Mesenchymal stem cell (in vitro differentiated cells and primary cell): Measurements from ENCODE around the gene HSPA1B.
A peak's percentile ranks its signal among the peaks of the same experiment; 100 is the strongest.
"Not testable (repeated sequence)": the region's sequence is repeated elsewhere in the genome, so short reads cannot be mapped to it uniquely, and the experiment has no call there.

ENCODE experiments used
- DNase-seq: peaks from one replicate; pipeline ENCODE4 v3.0.0-alpha.2; 2013
- H2AFZ ChIP-seq: one replicate; pipeline ENCODE4 v1.6.1; 2013; ENCODE audit warnings: low read depth, mild to moderate bottlenecking, control low read depth, inconsistent platforms, low read length, moderate library complexity
- H2AK5ac ChIP-seq: 2 replicates; pipeline ENCODE4 v1.6.1; 2013; ENCODE audit warnings: low read length, moderate library complexity, mild to moderate bottlenecking, inconsistent platforms; ENCODE audit not compliant: severe bottlenecking
- H2BK120ac ChIP-seq: one replicate; pipeline ENCODE4 v1.6.1; 2013; ENCODE audit warnings: low read depth, mild to moderate bottlenecking, inconsistent platforms, low read length, moderate library complexity
- H2BK12ac ChIP-seq, 2 experiments: one replicate each; pipeline ENCODE4 v1.6.1; 2013; ENCODE audit warnings: inconsistent platforms in 2 of 2, low read length in 2 of 2, mild to moderate bottlenecking in 2 of 2, moderate library complexity in 2 of 2, control low read depth in 1 of 2
- H2BK15ac ChIP-seq: one replicate; pipeline ENCODE4 v1.6.1; 2013; ENCODE audit warnings: mild to moderate bottlenecking, low read depth, inconsistent platforms; ENCODE audit not compliant: poor library complexity, severe bottlenecking
- H2BK5ac ChIP-seq: 2 replicates; pipeline ENCODE4 v1.6.1; 2013; ENCODE audit warnings: low read depth, mild to moderate bottlenecking, low read length, control low read depth, inconsistent platforms; ENCODE audit not compliant: poor library complexity, severe bottlenecking
- H3K14ac ChIP-seq, 2 experiments: one replicate each; pipeline ENCODE4 v1.6.1; 2013; ENCODE audit warnings: inconsistent platforms in 2 of 2, low read length in 2 of 2, control low read depth in 1 of 2, mild to moderate bottlenecking in 1 of 2, moderate library complexity in 1 of 2
- H3K18ac ChIP-seq, 2 experiments: one replicate each; pipeline ENCODE4 v1.6.1; 2013; ENCODE audit warnings: inconsistent platforms in 2 of 2, low read length in 2 of 2, control low read depth in 1 of 2, low read depth in 1 of 2, mild to moderate bottlenecking in 1 of 2
- H3K23ac ChIP-seq, 2 experiments: one replicate each; pipeline ENCODE4 v1.6.1; 2013; ENCODE audit warnings: inconsistent platforms in 2 of 2, low read length in 2 of 2, mild to moderate bottlenecking in 2 of 2, moderate library complexity in 2 of 2, control low read depth in 1 of 2
- H3K27ac ChIP-seq: 2 replicates; pipeline ENCODE4 v1.5.1; 2013; ENCODE audit warnings: mild to moderate bottlenecking, moderate library complexity, low read length, control low read depth, inconsistent platforms; ENCODE audit not compliant: poor library complexity, severe bottlenecking
- H3K27me3 ChIP-seq, 2 experiments: 2 replicates each; pipeline versions ENCODE4 v1.6.1 to v1.7.0; 2013; ENCODE audit warnings: low read length in 2 of 2, mild to moderate bottlenecking in 2 of 2, moderate library complexity in 2 of 2, control low read depth in 1 of 2, inconsistent platforms in 1 of 2; ENCODE audit not compliant: control insufficient read depth in 1 of 2, insufficient read depth in 1 of 2
- H3K36me3 ChIP-seq, 2 experiments: 2 replicates each; pipeline versions ENCODE4 v1.6.1 to v1.7.0; 2013; ENCODE audit warnings: low read length in 2 of 2, control low read depth in 1 of 2, inconsistent platforms in 1 of 2, low read depth in 1 of 2, mild to moderate bottlenecking in 1 of 2; ENCODE audit not compliant: insufficient read depth in 2 of 2, control insufficient read depth in 1 of 2
- H3K4ac ChIP-seq, 2 experiments: one replicate each; pipeline ENCODE4 v1.6.1; 2013; ENCODE audit warnings: inconsistent platforms in 2 of 2, low read length in 2 of 2, mild to moderate bottlenecking in 2 of 2, moderate library complexity in 2 of 2, control low read depth in 1 of 2, low read depth in 1 of 2
- H3K4me1 ChIP-seq: 2 replicates; pipeline ENCODE4 v1.6.1; 2013; ENCODE audit warnings: low read depth, low read length, control low read depth; ENCODE audit not compliant: control insufficient read depth, insufficient read depth
- H3K4me2 ChIP-seq: 2 replicates; pipeline ENCODE4 v1.6.1; 2013; ENCODE audit warnings: low read length, mild to moderate bottlenecking, inconsistent platforms; ENCODE audit not compliant: poor library complexity, severe bottlenecking
- H3K4me3 ChIP-seq, 2 experiments: 2 replicates each; pipeline versions ENCODE4 v1.5.1 to v1.7.0; 2013; ENCODE audit warnings: low read length in 2 of 2, mild to moderate bottlenecking in 2 of 2, control low read depth in 1 of 2, low read depth in 1 of 2; ENCODE audit not compliant: insufficient read depth in 1 of 2
- H3K79me1 ChIP-seq: replicated peaks from 2 replicates; pipeline ENCODE4 v1.6.1; 2013; ENCODE audit warnings: mild to moderate bottlenecking, control low read depth, low read length, inconsistent platforms; ENCODE audit not compliant: poor library complexity, severe bottlenecking
- H3K9ac ChIP-seq: 2 replicates; pipeline ENCODE4 v1.7.0; 2013; ENCODE audit warnings: mild to moderate bottlenecking, low read length, moderate library complexity
- H3K9me3 ChIP-seq: 2 replicates; pipeline ENCODE4 v1.7.0; 2013; ENCODE audit warnings: mild to moderate bottlenecking, low read length; ENCODE audit not compliant: control insufficient read depth
- H4K8ac ChIP-seq: one replicate; pipeline ENCODE4 v1.6.1; 2013; ENCODE audit warnings: inconsistent platforms, mild to moderate bottlenecking, low read length, moderate library complexity
- H4K91ac ChIP-seq: one replicate; pipeline ENCODE4 v1.6.1; 2013; ENCODE audit warnings: mild to moderate bottlenecking, low read length, inconsistent platforms
- WGBS: methylation state at CpG from one replicate; pipeline ENCODE4 v1.1.7; 2013; ENCODE audit warnings: mixed read lengths; 5-methylcytosine and 5-hydroxymethylcytosine counted together

HSPA1B gene

GRCh38 chr6:31815025-31815838 is 12.3 kb upstream of the HSPA1B start, which contains the start of the genes HSPA1A and HSPA1L:
HSPA1A (plus strand) TSS chr6:31815543; CDS start chr6:31815757, 214 bp downstream.
HSPA1L (minus strand) TSS chr6:31815283; CDS start chr6:31811972, 3,311 bp downstream.
- H3K79me1 ChIP-seq = peaks cover 2% of the 10 kb centered on the region
- H3K4me2 ChIP-seq = peak within 1 kb of the TSS; percentile 84
- H3K9me3 ChIP-seq = no peaks in the 10 kb centered on the region
- H2AK5ac ChIP-seq = no peak within 1 kb of the TSS
- peak within 1 kb of the TSS; percentile 66 for H2BK5ac ChIP-seq
- H2AFZ ChIP-seq = peak within 1 kb of the TSS; percentile 15
- peaks cover 8% of the 10 kb centered on the region for H3K4me1 ChIP-seq
- peak within 1 kb of the TSS; percentile 58 to 81 for H3K4me3 ChIP-seq
- 6% methylated on average over 42 of the region's 56 CpGs for WGBS
- H3K14ac ChIP-seq = no peak within 1 kb of the TSS
- H4K91ac ChIP-seq = peak within 1 kb of the TSS; percentile 43
- H3K36me3 ChIP-seq = no peaks in the 10 kb centered on the region
- H3K9ac ChIP-seq = peak within 1 kb of the TSS; percentile 91
- peak within 1 kb of the TSS; percentile 75 for H4K8ac ChIP-seq
- peak within 1 kb of the TSS in 1 of 2 experiments; percentile 82 for H3K4ac ChIP-seq
- peak within 1 kb of the TSS; percentile 93 for H2BK15ac ChIP-seq
- peak within 1 kb of the TSS in 1 of 2 experiments; percentile 24 for H3K23ac ChIP-seq
- peak within 1 kb of the TSS; percentile 100 for H3K27ac ChIP-seq
- peak; percentile 97 for DNase-seq
- H3K18ac ChIP-seq = peak within 1 kb of the TSS; percentile 64 to 84
- peak within 1 kb of the TSS in 1 of 2 experiments; percentile 45 for H2BK12ac ChIP-seq
- peak within 1 kb of the TSS; percentile 97 for H2BK120ac ChIP-seq
- no peaks in the 10 kb centered on the region for H3K27me3 ChIP-seq

GRCh38 chr6:31817133-31817928 is 10.2 kb upstream of the HSPA1B start:
- H3K23ac ChIP-seq, H2BK15ac ChIP-seq, H3K36me3 ChIP-seq, H3K27ac ChIP-seq, H4K8ac ChIP-seq, H3K14ac ChIP-seq, H3K18ac ChIP-seq, H2AK5ac ChIP-seq, H2BK5ac ChIP-seq, H2BK12ac ChIP-seq, DNase-seq, H3K4ac ChIP-seq, H3K27me3 ChIP-seq, H3K9me3 ChIP-seq, H2AFZ ChIP-seq, H4K91ac ChIP-seq, H2BK120ac ChIP-seq, H3K79me1 ChIP-seq: not testable (repeated sequence)
- Histone ChIP-seq H3K4me3 (peak overlapping the region; percentile 40 to 80), H3K4me2 (peak overlapping the region; percentile 39), H3K4me1 (peaks cover 13% of the 10 kb centered on the region), H3K9ac (peak overlapping the region; percentile 81)
- WGBS = 88% methylated on average over 13 of the region's 37 CpGs

GRCh38 chr6:31817929-31818511 is 9.5 kb upstream of the HSPA1B start:
- whole genome bisulfite sequencing = 95% methylated on average over 5 of the region's 8 CpGs
- not testable (repeated sequence) for H3K4me2 ChIP-seq, H3K36me3 ChIP-seq, H3K14ac ChIP-seq, H3K27ac ChIP-seq, H3K23ac ChIP-seq, H2AFZ ChIP-seq, H3K27me3 ChIP-seq, H3K18ac ChIP-seq, DNase-seq, H2BK5ac ChIP-seq, H4K91ac ChIP-seq, H2BK120ac ChIP-seq, H3K79me1 ChIP-seq, H2BK15ac ChIP-seq, H2AK5ac ChIP-seq, H2BK12ac ChIP-seq, H4K8ac ChIP-seq, H3K9me3 ChIP-seq, H3K4ac ChIP-seq
- peak overlapping the region in 1 of 2 experiments; percentile 80 for H3K4me3 ChIP-seq
- H3K4me1 ChIP-seq = peaks cover 15% of the 10 kb centered on the region
- H3K9ac ChIP-seq = peak overlapping the region; percentile 81
